Immature natural killer cell (primary cell): Measurements from ENCODE around the gene TTC27. TPM values are rescaled to one million over a fixed set of nuclear protein-coding genes. Genes with fewer than 3 reads are reported as not detected.

Experiments
- DNase-seq, 3 donors: peaks; one replicate each; pipeline ENCODE4 v3.0.0; 2022; ENCODE audit warnings: mixed read lengths in 1 of 3
- H3K27ac Mint-ChIP-seq, 6 donors: one replicate each; pipeline ENCODE4 v1.8.0; 2020; ENCODE audit warnings: mixed read lengths in 6 of 6, mild to moderate bottlenecking in 5 of 6, inconsistent platforms in 4 of 6, moderate library complexity in 3 of 6
- H3K27me3 Mint-ChIP-seq, 3 donors: one replicate each; pipeline ENCODE4 v1.8.0; 2020 to 2021; ENCODE audit warnings: low read depth in 3 of 3, mild to moderate bottlenecking in 3 of 3, mixed read lengths in 3 of 3, moderate library complexity in 3 of 3, inconsistent platforms in 1 of 3
- H3K36me3 Mint-ChIP-seq, 3 donors: one replicate each; pipeline ENCODE4 v1.8.0; 2020; ENCODE audit warnings: mixed read lengths in 3 of 3, inconsistent platforms in 2 of 3, mild to moderate bottlenecking in 2 of 3
- H3K4me1 Mint-ChIP-seq, 2 donors: one replicate each; pipeline ENCODE4 v1.8.0; 2020; ENCODE audit warnings: inconsistent platforms in 2 of 2, mild to moderate bottlenecking in 2 of 2, mixed read lengths in 2 of 2, moderate library complexity in 1 of 2
- H3K4me3 Mint-ChIP-seq, 5 donors: one replicate each; pipeline ENCODE4 v1.8.0; 2020; ENCODE audit warnings: mild to moderate bottlenecking in 5 of 5, mixed read lengths in 5 of 5, inconsistent platforms in 3 of 5, moderate library complexity in 3 of 5
- H3K9me3 Mint-ChIP-seq, 6 donors: one replicate each; pipeline ENCODE4 v1.8.0; 2020; ENCODE audit warnings: mild to moderate bottlenecking in 6 of 6, mixed read lengths in 6 of 6, inconsistent platforms in 4 of 6, moderate library complexity in 3 of 6
- polyA plus RNA-seq, 3 donors: library from polyadenylated mRNA; unstranded; fragments of 300-500 nt; fragmentation: Illumina TruSeq; gene quantifications; one replicate each; pipeline ENCODE4 v1.2.3, GENCODE V29; 2021

TTC27 gene
- polyA plus RNA-seq, 3 donors from 2014 or later: 6.3 to 14.4 (median 10.4) TPM

DNA sequence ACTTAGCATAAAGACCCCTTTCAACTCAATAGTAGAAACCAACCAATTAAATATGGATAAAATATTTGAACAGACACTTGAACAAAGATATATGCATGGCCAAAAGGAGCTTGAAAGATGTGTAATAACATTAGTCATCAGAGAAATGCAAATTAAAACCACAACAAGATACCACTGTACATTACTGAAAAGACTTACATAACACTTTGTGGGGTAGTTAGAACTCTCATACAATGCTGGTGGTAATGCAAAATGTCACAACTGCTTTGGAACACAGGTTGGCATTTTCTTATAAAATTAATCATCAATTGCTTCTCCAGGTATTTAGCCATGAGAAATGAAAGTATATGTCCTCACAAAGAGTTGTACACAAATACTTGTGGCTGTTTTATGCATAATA lies 60.7 kb downstream of the TTC27 start:
- Mint-ChIP-seq H3K27ac (no peak overlapping the region), H3K36me3 (peaks cover 9 to 14% (median 11%) of the 10 kb centered on the region in 3 donors), H3K9me3 (no peaks in the 10 kb centered on the region), H3K4me1 (peaks cover 0 to 2% of the 10 kb centered on the region in 2 donors), H3K4me3 (no peak overlapping the region), H3K27me3 (peaks cover 0 to 1% (median 0%) of the 10 kb centered on the region in 3 donors)
- DNase-seq: no peak

DNA sequence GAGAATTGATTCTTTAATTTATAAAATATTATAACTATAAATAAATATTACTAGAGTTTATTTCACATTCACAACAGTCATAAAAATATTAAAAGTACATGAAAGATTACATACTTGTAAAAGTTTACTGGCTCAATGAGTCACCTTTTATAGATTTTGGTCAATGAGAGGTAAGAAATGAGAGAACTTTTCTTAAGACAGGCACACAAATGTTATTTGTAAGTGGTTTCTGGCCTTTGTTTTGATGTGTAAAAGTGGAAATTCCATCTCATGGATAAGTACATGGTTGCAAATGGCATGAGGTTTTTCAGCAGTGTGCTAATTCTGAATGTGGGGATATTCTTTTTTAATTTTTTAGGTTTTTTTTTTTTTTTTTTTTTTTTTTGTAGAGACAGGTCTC lies 63.8 kb downstream of the TTC27 start:
- DNase-seq: no peak
- Mint-ChIP-seq H3K36me3 (peaks cover 0 to 4% (median 0%) of the 10 kb centered on the region in 3 donors), H3K4me1 (peaks cover 0 to 2% of the 10 kb centered on the region in 2 donors), H3K9me3 (no peaks in the 10 kb centered on the region), H3K4me3 (no peak overlapping the region), H3K27ac (peak overlapping the region in 2 of 6 donors; percentile 25 to 34), H3K27me3 (peaks cover 0 to 1% (median 0%) of the 10 kb centered on the region in 3 donors)

DNA sequence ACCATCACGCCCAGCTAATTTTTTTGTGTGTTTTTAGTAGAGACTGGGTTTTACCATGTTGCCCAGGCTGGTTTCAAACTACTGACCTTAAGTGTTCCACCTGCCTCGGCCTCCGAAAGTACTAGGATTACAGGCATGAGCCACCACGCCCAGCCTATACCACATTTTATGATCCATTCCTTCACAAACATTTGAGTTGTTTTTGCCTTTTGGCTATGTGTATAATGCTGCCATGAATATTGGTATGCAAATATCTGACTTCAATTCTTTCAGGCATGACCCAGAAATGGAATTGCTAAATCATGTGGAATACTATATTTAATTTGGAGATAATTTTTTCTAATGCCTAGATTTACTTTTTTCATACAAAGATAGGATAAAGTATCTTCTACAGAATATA lies 68.6 kb downstream of the TTC27 start:
- H3K27me3 Mint-ChIP-seq: peaks cover 0 to 1% (median 0%) of the 10 kb centered on the region in 3 donors
- H3K9me3 Mint-ChIP-seq: no peaks in the 10 kb centered on the region
- H3K4me3 Mint-ChIP-seq: no peak overlapping the region
- no peak for DNase-seq
- H3K36me3 Mint-ChIP-seq: peaks cover 0 to 5% (median 3%) of the 10 kb centered on the region in 3 donors
- H3K27ac Mint-ChIP-seq: no peak overlapping the region
- H3K4me1 Mint-ChIP-seq: peaks cover 0 to 7% of the 10 kb centered on the region in 2 donors

DNA sequence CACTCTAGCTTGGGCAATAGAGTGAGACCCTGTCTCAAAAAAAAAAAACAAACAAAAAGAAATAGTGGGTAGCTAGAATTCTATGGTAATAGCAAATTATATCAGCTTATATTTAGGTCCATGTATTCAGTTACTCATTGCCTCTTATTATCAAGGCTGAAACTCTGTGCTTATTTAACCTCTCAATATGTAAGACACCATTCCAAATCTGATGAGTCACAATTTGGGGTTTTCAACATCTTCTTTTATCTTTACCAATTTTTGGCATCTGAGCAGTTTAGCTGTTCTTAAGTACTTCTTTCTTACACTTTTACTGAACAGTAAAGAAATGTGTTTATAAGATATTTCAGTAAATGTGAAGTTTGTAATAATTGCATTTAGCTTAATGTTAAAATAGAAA lies 69.3 kb downstream of the TTC27 start:
- H3K4me3 Mint-ChIP-seq: no peak overlapping the region
- no peaks in the 10 kb centered on the region for H3K9me3 Mint-ChIP-seq
- no peak overlapping the region for H3K27ac Mint-ChIP-seq
- H3K4me1 Mint-ChIP-seq: peaks cover 0 to 14% of the 10 kb centered on the region in 2 donors
- no peak for DNase-seq
- H3K36me3 Mint-ChIP-seq: peaks cover 0 to 5% (median 3%) of the 10 kb centered on the region in 3 donors
- H3K27me3 Mint-ChIP-seq: peaks cover 0 to 1% (median 0%) of the 10 kb centered on the region in 3 donors

DNA sequence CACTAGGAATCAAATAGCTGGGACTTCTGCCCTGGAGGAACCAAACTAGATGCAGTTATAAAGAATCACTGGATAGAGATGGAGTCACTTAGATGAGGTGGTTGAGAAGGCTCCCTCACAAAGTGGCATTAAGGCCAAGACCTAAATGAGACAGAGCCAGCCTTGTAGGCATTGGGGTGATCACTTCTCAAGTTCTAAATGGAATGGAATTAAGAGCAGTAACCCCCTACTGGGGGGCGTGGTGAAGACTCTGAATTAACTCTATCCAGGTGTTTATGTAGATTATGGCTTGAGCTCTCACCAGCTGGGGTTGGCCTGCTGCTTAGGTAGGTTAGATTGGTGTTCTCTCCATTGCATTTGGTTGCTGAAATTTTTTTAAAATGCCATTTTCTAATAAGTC lies 71.3 kb downstream of the TTC27 start:
- H3K27me3 Mint-ChIP-seq: no peaks in the 10 kb centered on the region
- H3K36me3 Mint-ChIP-seq: peaks cover 4 to 10% (median 9%) of the 10 kb centered on the region in 3 donors
- no peak overlapping the region for H3K4me3 Mint-ChIP-seq
- H3K27ac Mint-ChIP-seq: no peak overlapping the region
- no peak for DNase-seq
- H3K9me3 Mint-ChIP-seq: no peaks in the 10 kb centered on the region
- peaks cover 0 to 17% of the 10 kb centered on the region in 2 donors for H3K4me1 Mint-ChIP-seq

DNA sequence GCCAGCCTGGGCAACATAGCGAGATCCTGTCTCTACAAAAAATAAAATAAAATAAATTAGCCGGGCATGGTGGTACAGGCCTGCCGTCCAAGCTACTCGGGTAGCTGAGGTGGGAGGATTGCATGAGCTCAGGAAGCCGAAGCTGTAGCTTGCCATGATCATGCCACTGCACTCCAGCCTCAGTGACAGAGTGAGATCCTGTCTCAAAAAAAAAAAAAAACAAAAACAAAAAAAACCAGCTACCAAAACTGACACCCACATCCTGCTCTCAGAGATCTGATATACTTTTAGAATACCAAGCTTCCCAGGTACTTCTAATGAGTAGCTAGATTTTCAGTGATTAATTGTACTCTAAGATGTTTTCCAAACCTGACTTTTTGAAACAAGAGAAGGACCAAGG lies 74.0 kb downstream of the TTC27 start:
- H3K27ac Mint-ChIP-seq: no peak overlapping the region
- H3K4me3 Mint-ChIP-seq: no peak overlapping the region
- no peak for DNase-seq
- H3K4me1 Mint-ChIP-seq: peaks cover 0 to 17% of the 10 kb centered on the region in 2 donors
- H3K9me3 Mint-ChIP-seq: no peaks in the 10 kb centered on the region
- H3K36me3 Mint-ChIP-seq: peaks cover 4 to 17% (median 10%) of the 10 kb centered on the region in 3 donors
- no peaks in the 10 kb centered on the region for H3K27me3 Mint-ChIP-seq

DNA sequence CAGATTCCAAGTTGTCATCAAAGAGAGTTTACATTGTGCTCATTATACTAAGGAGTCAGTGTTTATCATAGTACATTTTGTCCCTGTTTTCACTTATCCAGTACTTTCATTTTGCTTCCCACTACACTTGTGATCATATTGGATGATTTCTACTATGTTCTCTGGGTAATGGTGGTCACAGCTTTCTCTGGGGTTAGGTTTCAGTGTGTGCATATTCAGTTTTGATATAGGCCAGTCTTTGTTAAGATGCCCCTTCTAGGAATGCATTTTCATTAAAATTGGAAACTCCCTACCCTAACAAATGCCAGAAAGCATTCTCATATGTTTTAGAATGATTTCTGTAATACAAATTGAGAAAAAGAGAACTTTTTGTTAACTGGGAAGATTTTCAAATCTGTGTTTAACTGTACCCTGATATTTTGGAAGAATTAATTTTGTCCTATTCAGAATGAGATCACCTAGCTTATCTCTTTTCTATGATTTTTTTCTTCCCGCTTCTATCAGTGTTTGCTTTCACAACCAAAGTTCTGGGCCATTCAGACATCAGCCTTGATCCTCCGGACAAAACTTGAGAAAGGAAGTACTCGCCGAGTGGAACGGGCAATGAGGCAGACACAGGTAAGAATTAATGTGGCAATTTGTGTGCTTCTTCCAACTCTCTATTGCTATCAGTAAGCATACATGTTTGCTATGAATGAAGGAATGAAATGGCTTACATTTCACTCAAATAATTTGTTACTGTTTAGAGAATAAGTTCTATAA lies 74.6 kb downstream of the TTC27 start:
- Mint-ChIP-seq H3K4me3 (no peak overlapping the region), H3K27me3 (no peaks in the 10 kb centered on the region), H3K36me3 (peaks cover 4 to 17% (median 7%) of the 10 kb centered on the region in 3 donors), H3K4me1 (peaks cover 0 to 17% of the 10 kb centered on the region in 2 donors), H3K27ac (peak overlapping the region in 2 of 6 donors; percentile 11 to 45), H3K9me3 (no peaks in the 10 kb centered on the region)
- no peak for DNase-seq

DNA sequence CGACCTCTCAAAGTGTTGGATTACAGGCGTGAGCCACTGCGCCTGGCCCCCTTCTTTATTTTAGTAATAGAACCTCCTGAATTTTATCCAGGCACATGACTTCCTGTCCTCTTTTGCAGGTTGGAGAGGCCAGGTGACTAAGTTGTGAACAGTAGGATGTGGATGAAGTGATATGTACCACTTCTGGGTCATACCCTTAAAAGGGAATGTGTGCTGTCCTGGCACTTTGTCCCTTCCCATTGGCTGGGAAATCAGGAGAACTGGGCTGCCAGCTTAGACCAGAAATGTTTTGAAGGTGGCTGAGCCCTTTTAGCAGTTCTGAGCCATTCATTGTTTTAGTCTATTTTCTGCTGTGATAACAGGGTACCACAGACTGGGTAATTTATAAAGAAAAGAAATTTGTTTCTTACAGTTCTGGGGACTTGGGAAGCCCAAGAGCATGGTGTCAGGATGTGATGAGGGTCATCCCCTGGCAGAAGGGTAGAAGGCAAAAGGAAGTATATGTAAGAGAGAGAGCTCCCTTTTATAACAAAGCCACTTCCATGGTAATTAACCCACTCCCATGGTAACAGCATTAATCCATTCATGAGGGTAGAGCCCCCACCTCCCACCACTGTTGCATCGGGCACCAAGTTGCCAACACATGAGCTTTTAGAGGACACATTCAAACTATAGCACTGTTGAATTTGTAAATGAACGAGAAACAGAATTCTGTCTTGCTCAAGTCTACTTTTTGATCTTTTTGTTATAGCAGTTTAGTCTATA lies 79.1 kb downstream of the TTC27 start:
- H3K9me3 Mint-ChIP-seq: no peaks in the 10 kb centered on the region
- no peak for DNase-seq
- peaks cover 4 to 20% (median 8%) of the 10 kb centered on the region in 3 donors for H3K36me3 Mint-ChIP-seq
- H3K4me1 Mint-ChIP-seq: peaks cover 0 to 4% of the 10 kb centered on the region in 2 donors
- no peaks in the 10 kb centered on the region for H3K27me3 Mint-ChIP-seq
- H3K27ac Mint-ChIP-seq: no peak overlapping the region
- H3K4me3 Mint-ChIP-seq: no peak overlapping the region

DNA sequence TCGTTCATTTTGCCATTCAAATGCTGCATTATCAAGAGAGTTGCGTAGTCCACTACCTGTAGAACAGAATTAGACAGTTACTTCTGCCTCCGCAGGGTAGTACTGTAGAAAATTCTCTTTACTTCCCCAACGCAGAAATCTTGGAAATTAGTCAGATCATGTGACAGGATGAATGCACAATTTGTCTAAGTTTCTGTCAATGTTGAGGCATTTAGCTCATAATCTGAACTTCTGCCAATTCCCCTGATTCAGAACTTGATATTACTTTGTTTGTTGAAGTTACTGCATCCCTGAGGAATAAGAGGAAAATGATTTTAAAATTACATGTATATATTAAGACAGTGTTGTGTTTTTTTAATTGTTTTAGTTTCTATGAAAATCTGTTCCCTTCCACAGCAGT lies 83.4 kb downstream of the TTC27 start:
- no peak overlapping the region for H3K27ac Mint-ChIP-seq
- H3K36me3 Mint-ChIP-seq: peaks cover 13 to 31% (median 16%) of the 10 kb centered on the region in 3 donors
- peaks cover 0 to 5% of the 10 kb centered on the region in 2 donors for H3K4me1 Mint-ChIP-seq
- H3K9me3 Mint-ChIP-seq: no peaks in the 10 kb centered on the region
- no peaks in the 10 kb centered on the region for H3K27me3 Mint-ChIP-seq
- DNase-seq: no peak
- H3K4me3 Mint-ChIP-seq: no peak overlapping the region

DNA sequence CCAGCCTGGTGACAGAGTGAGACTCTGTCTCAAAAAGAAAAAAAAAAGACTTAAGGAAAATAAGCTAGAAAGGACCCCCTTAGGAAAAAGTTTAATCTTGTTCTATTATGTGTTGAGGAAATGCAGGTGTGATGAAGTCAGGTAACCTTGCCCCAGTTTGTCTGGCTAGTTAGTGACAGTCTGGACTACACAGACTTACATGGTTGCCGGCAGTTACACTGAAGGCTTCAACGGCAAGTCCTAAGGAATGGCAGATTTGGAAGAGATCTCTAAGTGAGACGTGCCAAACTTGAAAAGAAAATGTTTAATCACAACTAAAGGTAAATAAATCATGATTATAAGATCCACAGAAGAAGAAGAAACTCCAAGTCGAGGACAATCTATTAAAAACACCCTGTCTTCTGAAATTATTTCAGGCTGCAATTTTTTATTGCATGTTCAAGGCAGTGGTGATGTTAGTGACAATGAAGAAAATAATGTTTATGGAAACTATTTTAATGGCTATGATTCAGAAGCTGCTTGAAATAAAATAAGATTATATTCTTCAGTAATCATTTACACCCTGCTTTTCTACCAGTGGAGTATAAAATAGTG lies 84.2 kb downstream of the TTC27 start:
- peaks cover 0 to 5% of the 10 kb centered on the region in 2 donors for H3K4me1 Mint-ChIP-seq
- no peak for DNase-seq
- H3K4me3 Mint-ChIP-seq: no peak overlapping the region
- H3K36me3 Mint-ChIP-seq: peaks cover 13 to 31% (median 16%) of the 10 kb centered on the region in 3 donors
- H3K27me3 Mint-ChIP-seq: no peaks in the 10 kb centered on the region
- H3K27ac Mint-ChIP-seq: no peak overlapping the region
- no peaks in the 10 kb centered on the region for H3K9me3 Mint-ChIP-seq

DNA sequence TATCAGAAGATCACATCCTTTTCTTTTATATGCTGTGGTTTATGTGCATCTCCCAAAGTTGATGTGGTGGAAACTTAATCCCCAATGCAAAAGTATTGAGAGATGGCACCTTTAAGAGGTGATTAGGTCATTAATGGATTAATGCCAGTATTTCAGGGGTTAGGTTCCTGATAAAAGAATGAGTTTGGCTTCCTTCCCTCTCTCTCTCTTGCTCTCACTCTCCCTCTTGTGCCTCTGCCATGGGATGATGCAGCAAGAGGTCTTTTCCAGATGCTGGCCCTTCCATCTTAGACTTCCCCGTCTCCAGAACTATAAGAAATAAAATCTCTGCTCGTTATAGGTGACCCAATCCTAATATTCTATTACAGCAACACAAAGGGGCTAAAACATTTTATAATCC lies 85.0 kb downstream of the TTC27 start:
- Mint-ChIP-seq H3K36me3 (peaks cover 19 to 38% (median 21%) of the 10 kb centered on the region in 3 donors), H3K4me3 (no peak overlapping the region), H3K27me3 (no peaks in the 10 kb centered on the region)

DNA sequence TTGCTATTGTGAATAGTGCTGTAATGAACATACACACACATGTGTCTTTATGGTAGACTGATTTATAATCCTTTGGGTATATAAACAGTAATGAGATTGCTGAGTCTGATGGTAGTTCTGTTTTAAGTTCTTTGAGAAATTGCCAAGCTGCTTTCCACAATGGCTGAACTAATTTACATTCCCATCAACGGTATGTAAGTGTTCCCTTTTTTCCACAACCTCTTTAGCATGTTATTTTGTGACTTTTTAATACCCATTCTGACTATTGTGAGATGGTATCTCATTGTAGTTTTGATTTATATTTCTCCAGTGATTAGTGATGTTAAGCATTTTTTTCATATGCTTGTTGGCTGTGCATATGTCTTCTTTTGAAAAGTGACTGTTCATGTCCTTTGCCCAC lies 86.7 kb downstream of the TTC27 start:
- Mint-ChIP-seq H3K27ac (no peak overlapping the region), H3K36me3 (peaks cover 19 to 34% (median 21%) of the 10 kb centered on the region in 3 donors), H3K27me3 (no peaks in the 10 kb centered on the region), H3K4me1 (peaks cover 2 to 5% of the 10 kb centered on the region in 2 donors), H3K4me3 (no peak overlapping the region), H3K9me3 (no peaks in the 10 kb centered on the region)
- DNase-seq: no peak

More for the DNA sequence above, 85.0 kb downstream of the TTC27 start:
- no peak for DNase-seq
- peak overlapping the region in 1 of 6 donors; percentile 4 for H3K27ac Mint-ChIP-seq
- no peaks in the 10 kb centered on the region for H3K9me3 Mint-ChIP-seq
- peaks cover 0 to 5% of the 10 kb centered on the region in 2 donors for H3K4me1 Mint-ChIP-seq

DNA sequence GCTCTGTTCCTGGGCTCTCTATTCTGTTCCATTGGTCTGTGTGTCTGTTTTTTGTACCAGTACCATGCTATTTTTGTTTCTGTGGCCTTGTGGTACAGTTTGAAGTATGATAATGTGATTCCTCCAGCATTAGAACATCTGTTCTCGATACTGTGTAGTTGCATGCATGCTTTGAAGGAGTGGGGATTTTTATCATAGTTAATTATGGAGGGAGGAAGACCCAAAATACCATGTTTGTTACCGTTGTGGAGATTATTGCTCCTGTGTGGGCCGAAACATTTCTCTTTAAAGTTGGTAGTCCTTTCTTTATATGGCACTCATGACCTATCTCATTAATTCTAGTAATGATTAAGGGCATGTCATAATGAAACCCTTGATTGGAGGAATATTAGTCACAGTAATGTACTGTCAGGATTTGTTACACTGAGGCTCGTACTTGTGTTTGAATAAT lies 87.6 kb downstream of the TTC27 start:
- Mint-ChIP-seq H3K36me3 (peaks cover 19 to 34% (median 21%) of the 10 kb centered on the region in 3 donors), H3K27ac (peak overlapping the region in 1 of 6 donors; percentile 2), H3K9me3 (no peaks in the 10 kb centered on the region), H3K4me1 (peaks cover 2 to 5% of the 10 kb centered on the region in 2 donors), H3K27me3 (no peaks in the 10 kb centered on the region), H3K4me3 (no peak overlapping the region)
- no peak for DNase-seq

DNA sequence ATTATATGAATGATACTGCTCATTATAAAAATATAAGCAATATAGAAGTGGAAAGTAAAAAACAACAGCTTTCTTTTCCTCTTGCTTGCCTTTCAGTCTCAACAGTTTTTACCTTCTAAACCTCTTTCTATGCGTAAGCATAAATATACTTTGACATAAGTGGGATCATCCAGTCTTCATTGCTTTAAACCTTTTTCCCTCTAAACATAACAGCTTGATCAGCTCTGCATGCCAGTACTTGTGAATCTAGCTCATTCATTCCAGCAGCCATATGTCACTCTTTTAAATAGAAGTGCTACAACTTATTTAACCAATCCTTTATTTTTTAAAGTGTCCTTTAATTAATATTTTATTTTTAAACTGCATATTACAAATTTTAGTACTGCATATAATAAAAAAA lies 88.1 kb downstream of the TTC27 start:
- Mint-ChIP-seq H3K27me3 (no peaks in the 10 kb centered on the region), H3K4me1 (peaks cover 2 to 5% of the 10 kb centered on the region in 2 donors), H3K36me3 (peaks cover 19 to 34% (median 21%) of the 10 kb centered on the region in 3 donors), H3K27ac (no peak overlapping the region), H3K9me3 (no peaks in the 10 kb centered on the region), H3K4me3 (no peak overlapping the region)
- no peak for DNase-seq
